HCT116 (cell line): ENCODE data around the gene HPGDS. TPM values are rescaled to one million over a fixed set of nuclear protein-coding genes. Genes with fewer than 3 reads are reported as not detected.

Experiments used
- ATAC-seq: fragments of 200-7000 bp; cut with Tn5 transposase; 2 replicates; pipeline ENCODE4 v1.9.1; 2020; ENCODE audit warnings: mild to moderate bottlenecking, moderate library complexity
- BruUV-seq: library from RNA; stranded (reverse); fragments of 400-500 nt; replicated peaks from 2 replicates; lab custom pipeline; 2021; lab: Mats Ljungman, UMichigan
- CTCF ChIA-PET: fragments of 300-600 bp; sonication (Branson Sonifier 250); formaldehyde crosslinking; loops from one replicate; lab custom pipeline; 2021; ENCODE audit warnings: antibody characterized with exemption; lab: Charles Lee
- POLR2A ChIA-PET: fragments of 300-600, 350-600 bp; sonication (Branson Sonifier 250); formaldehyde crosslinking; loops from one replicate; lab custom pipeline; 2021; ENCODE audit warnings: antibody characterized with exemption; lab: Charles Lee
- RAD21 ChIA-PET, 2 experiments: fragments of 300-600 bp; sonication (Branson Sonifier 250); formaldehyde crosslinking; loops; one replicate each; lab custom pipeline; 2023; ENCODE audit warnings: low total read pairs in 2 of 2; ENCODE audit not compliant: uncharacterized antibody in 2 of 2, unreplicated experiment in 2 of 2, low non-redundant PET in 1 of 2; lab: Charles Lee
- DNase-seq: peaks from one replicate; pipeline ENCODE4 v3.0.0-alpha.2; 2010; ENCODE audit warnings: low read depth, low spot score
- H2AFZ ChIP-seq: fragments of 200-600 bp; shearing (Covaris generic), sonication (generic); 2 replicates; pipeline ENCODE4 v1.6.1; 2017; ENCODE audit warnings: low read depth, mixed run types, mixed read lengths, antibody characterized with exemption, low read length; ENCODE audit not compliant: poor library complexity, severe bottlenecking
- H3K27ac ChIP-seq: 2 replicates; pipeline ENCODE4 v1.5.1; 2012; ENCODE audit warnings: low read depth, low read length
- H3K27me3 ChIP-seq: fragments of 200-600 bp; sonication (generic); 2 replicates; pipeline ENCODE4 v1.6.1; 2016; ENCODE audit warnings: mixed run types, low read length, mixed read lengths; ENCODE audit not compliant: insufficient read depth
- H3K36me3 ChIP-seq, 2 experiments: fragments of 200-500 bp in 1 of 2; fragments of 200-600 bp in 1 of 2; sonication (Bioruptor generic) in 1 of 2; sonication (generic) in 1 of 2; 2 replicates each; pipeline versions ENCODE4 v1.5.1 to v1.6.1; 2014 to 2016; ENCODE audit warnings: low read length in 2 of 2, inconsistent platforms in 1 of 2, mixed read lengths in 1 of 2, mixed run types in 1 of 2; ENCODE audit not compliant: insufficient read depth in 2 of 2, control insufficient read depth in 1 of 2
- H3K4me1 ChIP-seq, 2 experiments: fragments of 200-600 bp in 1 of 2; sonication (generic) in 1 of 2; 2 replicates each; pipeline versions ENCODE4 v1.5.1 to v1.6.1; 2012 to 2017; ENCODE audit warnings: low read length in 2 of 2, inconsistent platforms in 1 of 2, mild to moderate bottlenecking in 1 of 2, mixed read lengths in 1 of 2, mixed run types in 1 of 2, moderate library complexity in 1 of 2; ENCODE audit not compliant: insufficient read depth in 2 of 2, control insufficient read depth in 1 of 2
- H3K4me2 ChIP-seq: fragments of 200-600 bp; sonication (generic); 2 replicates; pipeline ENCODE4 v1.6.1; 2017; ENCODE audit warnings: mixed run types, low read length, mixed read lengths
- H3K4me3 ChIP-seq, 2 experiments: fragments of 200-600 bp in 1 of 2; sonication (generic) in 1 of 2; replicated peaks in 1 of 2; 2 replicates each; pipeline ENCODE4 v1.5.1; 2011 to 2016; ENCODE audit warnings: low read length in 2 of 2, control low read depth in 1 of 2, low read depth in 1 of 2, mild to moderate bottlenecking in 1 of 2, mixed read lengths in 1 of 2, mixed run types in 1 of 2
- H3K79me2 ChIP-seq: fragments of 200-600 bp; sonication (generic); 2 replicates; pipeline ENCODE4 v1.6.1; 2017; ENCODE audit warnings: mild to moderate bottlenecking, mixed run types, low read length, moderate library complexity, mixed read lengths; ENCODE audit not compliant: insufficient read depth
- H3K9ac ChIP-seq: fragments of 200-600 bp; sonication (generic); 2 replicates; pipeline ENCODE4 v1.6.1; 2016; ENCODE audit warnings: low read length, mixed read lengths
- H3K9me2 ChIP-seq: fragments of 200-600 bp; sonication (generic), shearing (Covaris generic); 2 replicates; pipeline ENCODE4 v1.6.1; 2017; ENCODE audit warnings: mixed run types, mild to moderate bottlenecking, moderate library complexity; ENCODE audit not compliant: insufficient read depth
- H3K9me3 ChIP-seq, 2 experiments: fragments of 200-500 bp in 1 of 2; fragments of 200-600 bp in 1 of 2; sonication (Bioruptor generic) in 1 of 2; sonication (generic) in 1 of 2; 2 replicates each; pipeline ENCODE4 v1.6.1; 2014 to 2017; ENCODE audit warnings: low read length in 2 of 2, mixed read lengths in 2 of 2, inconsistent platforms in 1 of 2, low read depth in 1 of 2, mild to moderate bottlenecking in 1 of 2, mixed run types in 1 of 2, moderate library complexity in 1 of 2; ENCODE audit not compliant: control insufficient read depth in 1 of 2, insufficient read depth in 1 of 2
- H4K20me1 ChIP-seq: fragments of 200-600 bp; sonication (generic), shearing (Covaris generic); 2 replicates; pipeline ENCODE4 v1.6.1; 2017; ENCODE audit warnings: mixed run types, mild to moderate bottlenecking, moderate library complexity; ENCODE audit not compliant: insufficient read depth
- CEBPB ChIP-seq: IDR thresholded peaks from 2 replicates; pipeline ENCODE4 v1.6.1; 2012; ENCODE audit warnings: low read depth
- EGR1 ChIP-seq: IDR thresholded peaks from 2 replicates; pipeline ENCODE4 v1.6.1; 2012; ENCODE audit warnings: low read depth
- EZH2 ChIP-seq: fragments of 200-600 bp; sonication (generic); IDR thresholded peaks from 2 replicates; pipeline ENCODE4 v1.6.1; 2017; ENCODE audit warnings: antibody characterized with exemption, mixed run types
- EZH2phosphoT487 ChIP-seq: fragments of 200-600 bp; IDR thresholded peaks from 2 replicates; pipeline ENCODE4 v1.6.1; 2018; ENCODE audit warnings: antibody characterized with exemption, borderline replicate concordance
- POLR2A ChIP-seq: IDR thresholded peaks from 2 replicates; pipeline ENCODE4 v1.7.0; 2011; ENCODE audit warnings: borderline replicate concordance; ENCODE audit not compliant: insufficient read depth, insufficient read length; ENCODE audit errors: extremely low read depth
- POLR2AphosphoS5 ChIP-seq: IDR thresholded peaks from 2 replicates; pipeline ENCODE4 v1.6.1; 2011; ENCODE audit warnings: mild to moderate bottlenecking, low read depth, low read length, moderate library complexity
- SIN3A ChIP-seq: IDR thresholded peaks from 2 replicates; pipeline ENCODE4 v1.6.1; 2012; ENCODE audit warnings: low read depth
- SP1 ChIP-seq: IDR thresholded peaks from 2 replicates; pipeline ENCODE4 v1.6.1; 2012; ENCODE audit warnings: low read depth
- SRF ChIP-seq: IDR thresholded peaks from 2 replicates; pipeline ENCODE4 v1.6.1; 2012; ENCODE audit warnings: low read depth
- YY1 ChIP-seq: IDR thresholded peaks from 2 replicates; pipeline ENCODE4 v1.6.1; 2011; ENCODE audit warnings: low read length, low read depth, moderate library complexity, mild to moderate bottlenecking; ENCODE audit not compliant: insufficient replicate concordance; ENCODE audit errors: extremely low read depth
- ZFX ChIP-seq: fragments of 450-650 bp; IDR thresholded peaks from 2 replicates; pipeline ENCODE4 v1.6.1; 2017
- intact Hi-C: fragments of 100-400 bp; cut with micrococcal nuclease; formaldehyde crosslinking; loops from 2 replicates; pipeline ENCODE4 v1.10.0; 2022
- total RNA-seq: library from RNA; stranded (reverse); gene quantifications from one replicate; pipeline ENCODE4 v1.2.1, GENCODE V29; 2021; ENCODE audit not compliant: unreplicated experiment
- TF ChIP-seq, protein P1 (sequence below): IDR thresholded peaks from 2 replicates; pipeline ENCODE4 v1.6.1; 2012
- TF ChIP-seq, protein P2 (sequence below), 3 experiments: fragments of 200-600 bp in 1 of 3; sonication (generic) in 1 of 3; IDR thresholded peaks in 2 of 3; conservative IDR thresholded peaks in 1 of 3; 2 replicates each; pipeline ENCODE4 v1.5.1; 2012 to 2017; ENCODE audit warnings: low read depth in 2 of 3, low read length in 2 of 3, antibody characterized with exemption in 1 of 3, borderline replicate concordance in 1 of 3, control low read depth in 1 of 3, mild to moderate bottlenecking in 1 of 3, mixed read lengths in 1 of 3, mixed run types in 1 of 3, moderate library complexity in 1 of 3; ENCODE audit not compliant: insufficient read depth in 1 of 3
- TF ChIP-seq, protein P3 (sequence below): IDR thresholded peaks from 2 replicates; pipeline ENCODE4 v1.6.1; 2011; ENCODE audit warnings: mild to moderate bottlenecking, low read length, moderate library complexity; ENCODE audit not compliant: insufficient replicate concordance; ENCODE audit errors: extremely low read depth
- TF ChIP-seq, protein P4 (sequence below): IDR thresholded peaks from 2 replicates; pipeline ENCODE4 v1.6.1; 2012; ENCODE audit warnings: low read depth
- TF ChIP-seq, protein P5 (sequence below): IDR thresholded peaks from 2 replicates; pipeline ENCODE4 v1.6.1; 2012

The HPGDS gene
- total RNA-seq, 1 experiment from 2014 or later, result not detected

DNA sequence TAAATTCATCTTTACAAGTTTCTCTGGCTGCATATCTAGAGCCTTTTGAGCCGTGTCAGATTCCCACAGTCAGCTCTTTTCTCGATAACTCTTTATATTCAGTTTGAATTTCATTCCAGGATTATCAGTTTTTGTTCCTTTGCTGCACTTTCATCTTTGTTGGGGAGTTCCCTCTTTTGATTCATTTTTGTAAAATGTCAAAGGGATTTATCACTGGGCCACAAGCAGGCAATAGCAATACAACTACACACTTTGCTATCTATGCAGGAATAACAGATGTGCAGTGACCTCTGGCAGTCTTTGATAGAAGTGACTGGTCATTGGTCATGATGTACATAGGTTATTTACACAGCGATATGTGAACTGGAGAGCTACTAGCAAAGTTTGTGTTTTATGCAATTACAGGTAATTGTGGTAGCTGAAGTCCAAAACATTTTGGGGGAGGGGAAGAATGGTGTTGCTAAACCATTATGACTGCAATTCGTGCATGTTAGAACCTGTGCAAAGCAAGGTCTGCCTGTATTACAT, 43.8 kb downstream of the HPGDS start:
- no peak overlapping the region for H3K4me3 ChIP-seq
- no peaks in the 10 kb centered on the region for H4K20me1 ChIP-seq
- no peak overlapping the region for H2AFZ ChIP-seq
- ChIA-PET POLR2A (no interaction called here), CTCF (no interaction called here)
- no peaks in the 10 kb centered on the region for H3K27me3 ChIP-seq
- BruUV-seq, result no TSS peak
- H3K4me1 ChIP-seq, result no peaks in the 10 kb centered on the region
- no peaks in the 10 kb centered on the region for H3K36me3 ChIP-seq
- no peak overlapping the region for H3K9ac ChIP-seq
- no peak for DNase-seq
- intact Hi-C loops, result no loop called here
- H3K4me2 ChIP-seq, result no peak overlapping the region
- TF ChIP-seq, protein P1, sequence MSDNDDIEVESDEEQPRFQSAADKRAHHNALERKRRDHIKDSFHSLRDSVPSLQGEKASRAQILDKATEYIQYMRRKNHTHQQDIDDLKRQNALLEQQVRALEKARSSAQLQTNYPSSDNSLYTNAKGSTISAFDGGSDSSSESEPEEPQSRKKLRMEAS, result no peak
- TF ChIP-seq YY1 (no peak), POLR2A (no peak), EGR1 (no peak), EZH2 (no peak), EZH2phosphoT487 (no peak), CEBPB (no peak), POLR2AphosphoS5 (no peak), ZFX (no peak), SIN3A (no peak), SRF (no peak), SP1 (no peak)
- TF ChIP-seq, protein P2, sequence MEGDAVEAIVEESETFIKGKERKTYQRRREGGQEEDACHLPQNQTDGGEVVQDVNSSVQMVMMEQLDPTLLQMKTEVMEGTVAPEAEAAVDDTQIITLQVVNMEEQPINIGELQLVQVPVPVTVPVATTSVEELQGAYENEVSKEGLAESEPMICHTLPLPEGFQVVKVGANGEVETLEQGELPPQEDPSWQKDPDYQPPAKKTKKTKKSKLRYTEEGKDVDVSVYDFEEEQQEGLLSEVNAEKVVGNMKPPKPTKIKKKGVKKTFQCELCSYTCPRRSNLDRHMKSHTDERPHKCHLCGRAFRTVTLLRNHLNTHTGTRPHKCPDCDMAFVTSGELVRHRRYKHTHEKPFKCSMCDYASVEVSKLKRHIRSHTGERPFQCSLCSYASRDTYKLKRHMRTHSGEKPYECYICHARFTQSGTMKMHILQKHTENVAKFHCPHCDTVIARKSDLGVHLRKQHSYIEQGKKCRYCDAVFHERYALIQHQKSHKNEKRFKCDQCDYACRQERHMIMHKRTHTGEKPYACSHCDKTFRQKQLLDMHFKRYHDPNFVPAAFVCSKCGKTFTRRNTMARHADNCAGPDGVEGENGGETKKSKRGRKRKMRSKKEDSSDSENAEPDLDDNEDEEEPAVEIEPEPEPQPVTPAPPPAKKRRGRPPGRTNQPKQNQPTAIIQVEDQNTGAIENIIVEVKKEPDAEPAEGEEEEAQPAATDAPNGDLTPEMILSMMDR (IDR thresholded peaks at IDR 0.05 in 2 of 3, conservative IDR thresholded peaks at IDR 0.05 in 1 of 3; ENCODE audit: borderline replicate concordance in 1 of 3, insufficient read depth in 1 of 3, low read depth in 2 of 3, low read length in 2 of 3), result no peak
- TF ChIP-seq, protein P3, sequence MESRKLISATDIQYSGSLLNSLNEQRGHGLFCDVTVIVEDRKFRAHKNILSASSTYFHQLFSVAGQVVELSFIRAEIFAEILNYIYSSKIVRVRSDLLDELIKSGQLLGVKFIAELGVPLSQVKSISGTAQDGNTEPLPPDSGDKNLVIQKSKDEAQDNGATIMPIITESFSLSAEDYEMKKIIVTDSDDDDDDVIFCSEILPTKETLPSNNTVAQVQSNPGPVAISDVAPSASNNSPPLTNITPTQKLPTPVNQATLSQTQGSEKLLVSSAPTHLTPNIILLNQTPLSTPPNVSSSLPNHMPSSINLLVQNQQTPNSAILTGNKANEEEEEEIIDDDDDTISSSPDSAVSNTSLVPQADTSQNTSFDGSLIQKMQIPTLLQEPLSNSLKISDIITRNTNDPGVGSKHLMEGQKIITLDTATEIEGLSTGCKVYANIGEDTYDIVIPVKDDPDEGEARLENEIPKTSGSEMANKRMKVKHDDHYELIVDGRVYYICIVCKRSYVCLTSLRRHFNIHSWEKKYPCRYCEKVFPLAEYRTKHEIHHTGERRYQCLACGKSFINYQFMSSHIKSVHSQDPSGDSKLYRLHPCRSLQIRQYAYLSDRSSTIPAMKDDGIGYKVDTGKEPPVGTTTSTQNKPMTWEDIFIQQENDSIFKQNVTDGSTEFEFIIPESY, result no peak
- TF ChIP-seq, protein P4, sequence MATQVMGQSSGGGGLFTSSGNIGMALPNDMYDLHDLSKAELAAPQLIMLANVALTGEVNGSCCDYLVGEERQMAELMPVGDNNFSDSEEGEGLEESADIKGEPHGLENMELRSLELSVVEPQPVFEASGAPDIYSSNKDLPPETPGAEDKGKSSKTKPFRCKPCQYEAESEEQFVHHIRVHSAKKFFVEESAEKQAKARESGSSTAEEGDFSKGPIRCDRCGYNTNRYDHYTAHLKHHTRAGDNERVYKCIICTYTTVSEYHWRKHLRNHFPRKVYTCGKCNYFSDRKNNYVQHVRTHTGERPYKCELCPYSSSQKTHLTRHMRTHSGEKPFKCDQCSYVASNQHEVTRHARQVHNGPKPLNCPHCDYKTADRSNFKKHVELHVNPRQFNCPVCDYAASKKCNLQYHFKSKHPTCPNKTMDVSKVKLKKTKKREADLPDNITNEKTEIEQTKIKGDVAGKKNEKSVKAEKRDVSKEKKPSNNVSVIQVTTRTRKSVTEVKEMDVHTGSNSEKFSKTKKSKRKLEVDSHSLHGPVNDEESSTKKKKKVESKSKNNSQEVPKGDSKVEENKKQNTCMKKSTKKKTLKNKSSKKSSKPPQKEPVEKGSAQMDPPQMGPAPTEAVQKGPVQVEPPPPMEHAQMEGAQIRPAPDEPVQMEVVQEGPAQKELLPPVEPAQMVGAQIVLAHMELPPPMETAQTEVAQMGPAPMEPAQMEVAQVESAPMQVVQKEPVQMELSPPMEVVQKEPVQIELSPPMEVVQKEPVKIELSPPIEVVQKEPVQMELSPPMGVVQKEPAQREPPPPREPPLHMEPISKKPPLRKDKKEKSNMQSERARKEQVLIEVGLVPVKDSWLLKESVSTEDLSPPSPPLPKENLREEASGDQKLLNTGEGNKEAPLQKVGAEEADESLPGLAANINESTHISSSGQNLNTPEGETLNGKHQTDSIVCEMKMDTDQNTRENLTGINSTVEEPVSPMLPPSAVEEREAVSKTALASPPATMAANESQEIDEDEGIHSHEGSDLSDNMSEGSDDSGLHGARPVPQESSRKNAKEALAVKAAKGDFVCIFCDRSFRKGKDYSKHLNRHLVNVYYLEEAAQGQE, result no peak
- TF ChIP-seq, protein P5, sequence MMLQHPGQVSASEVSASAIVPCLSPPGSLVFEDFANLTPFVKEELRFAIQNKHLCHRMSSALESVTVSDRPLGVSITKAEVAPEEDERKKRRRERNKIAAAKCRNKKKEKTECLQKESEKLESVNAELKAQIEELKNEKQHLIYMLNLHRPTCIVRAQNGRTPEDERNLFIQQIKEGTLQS, result no peak
- TF ChIP-seq, all 23 proteins: peak for 0
- no peak for ATAC-seq
- RAD21 ChIA-PET, result no interaction called here
- Histone ChIP-seq H3K9me2 (no peaks in the 10 kb centered on the region), H3K9me3 (no peaks in the 10 kb centered on the region), H3K27ac (no peak overlapping the region), H3K79me2 (no peaks in the 10 kb centered on the region)
